ENCODE data around the gene CERK.

Gene CERK

GRCh38 chr22:46699091-46699490, 39.0 kb downstream of the CERK start:
- no peak for DNase-seq (ENCODE audit: low spot score)

DNA sequence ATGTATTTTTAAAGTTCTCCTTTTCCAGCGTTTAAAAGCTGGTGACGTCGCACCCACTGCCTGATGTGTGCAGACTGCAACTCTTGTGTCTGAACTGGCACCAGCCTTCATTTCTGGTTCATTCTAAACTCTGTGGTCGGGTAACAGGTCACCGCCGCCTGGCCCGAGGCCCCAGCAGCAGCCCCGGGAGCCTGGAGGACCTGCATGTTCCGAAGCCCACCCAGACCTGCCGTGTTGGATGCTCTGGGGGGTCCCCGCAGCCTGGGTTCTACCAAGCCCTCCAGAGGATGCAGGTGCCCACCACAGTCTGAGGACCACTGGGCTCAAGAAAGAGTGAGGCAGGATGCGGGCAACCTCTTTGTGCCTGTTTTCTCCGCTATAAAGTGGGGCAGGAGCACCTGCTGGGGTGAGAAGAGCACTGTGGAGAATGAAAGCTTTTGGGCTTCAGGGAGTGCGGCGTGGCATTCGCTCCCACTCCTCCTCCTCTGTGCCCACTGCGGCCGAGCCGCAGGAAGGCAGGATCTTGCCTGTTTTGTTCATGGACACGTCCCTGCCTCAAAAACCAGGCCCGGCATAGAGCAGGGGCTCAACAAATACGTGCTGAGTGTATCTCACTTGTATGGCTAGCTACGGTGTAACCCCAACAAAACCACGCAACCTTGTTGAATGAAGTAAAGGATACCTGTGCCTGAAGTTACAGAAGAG, 40.1 kb downstream of the CERK start:
- no peak for DNase-seq (ENCODE audit: low spot score)

- no peak for DNase-seq (ENCODE audit: low spot score)
These were observed 41.4 kb downstream of the CERK start for GRCh38 chr22:46696614-46697013.

DNA sequence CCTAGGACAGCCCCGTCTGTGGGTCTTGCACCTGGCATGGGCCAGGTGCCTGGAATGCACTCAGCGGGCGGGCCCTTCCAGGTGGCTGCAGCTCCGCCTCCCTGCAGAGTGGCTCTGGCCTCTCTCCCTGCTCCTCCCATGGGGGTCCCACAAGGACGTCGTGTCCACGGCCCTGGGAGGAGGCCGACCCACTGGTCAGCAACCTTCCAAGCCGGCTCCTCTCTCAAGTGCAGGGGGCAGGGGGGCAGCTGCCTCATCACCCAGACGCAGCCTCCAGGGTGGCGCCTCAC, 41.9 kb downstream of the CERK start:
- DNase-seq (ENCODE audit: low spot score), result peak; percentile 46

DNA sequence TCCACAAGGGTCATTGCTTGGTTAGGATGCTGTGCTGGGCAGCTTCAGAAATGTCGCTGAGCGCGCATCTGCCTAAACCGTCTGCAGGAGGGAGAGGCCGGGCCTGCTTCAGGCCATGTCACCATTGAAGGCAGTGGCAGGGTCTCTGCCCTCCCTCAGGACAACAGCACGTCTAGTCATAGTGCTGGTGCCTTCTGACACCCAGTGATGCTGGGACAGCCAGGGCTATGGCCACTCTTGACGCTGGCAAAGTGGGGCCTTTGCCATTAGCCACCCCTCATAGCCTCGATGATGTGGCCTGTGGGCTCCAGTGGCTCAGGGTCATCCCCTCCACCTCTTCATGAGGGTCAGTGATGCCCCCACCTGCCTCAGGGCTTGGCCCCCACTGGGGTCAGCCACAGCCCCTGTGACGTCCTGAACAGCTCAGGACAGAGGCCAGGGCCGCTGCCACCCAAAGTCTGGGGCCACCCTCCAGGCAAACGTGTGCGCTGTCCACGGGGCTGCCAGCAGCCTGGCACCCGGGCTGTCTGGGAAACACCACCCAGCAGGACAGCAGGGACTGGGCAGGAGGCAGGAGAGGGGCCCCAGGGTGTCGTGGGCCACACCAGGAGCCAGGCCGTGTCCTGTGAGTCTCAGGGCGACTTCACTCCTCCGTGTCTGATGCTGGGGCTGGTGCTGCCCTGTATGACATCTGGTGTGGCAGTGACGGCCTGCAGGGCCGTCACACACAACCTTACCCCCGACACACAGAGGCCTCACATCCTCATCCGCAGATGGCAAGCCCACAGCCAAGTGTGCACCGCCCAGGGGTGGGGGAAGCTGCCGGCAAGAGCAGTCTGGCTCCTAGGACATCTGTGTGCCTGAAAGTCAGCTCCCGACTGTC, 42.5 kb downstream of the CERK start:
- DNase-seq (ENCODE audit: low spot score), result no peak

DNA sequence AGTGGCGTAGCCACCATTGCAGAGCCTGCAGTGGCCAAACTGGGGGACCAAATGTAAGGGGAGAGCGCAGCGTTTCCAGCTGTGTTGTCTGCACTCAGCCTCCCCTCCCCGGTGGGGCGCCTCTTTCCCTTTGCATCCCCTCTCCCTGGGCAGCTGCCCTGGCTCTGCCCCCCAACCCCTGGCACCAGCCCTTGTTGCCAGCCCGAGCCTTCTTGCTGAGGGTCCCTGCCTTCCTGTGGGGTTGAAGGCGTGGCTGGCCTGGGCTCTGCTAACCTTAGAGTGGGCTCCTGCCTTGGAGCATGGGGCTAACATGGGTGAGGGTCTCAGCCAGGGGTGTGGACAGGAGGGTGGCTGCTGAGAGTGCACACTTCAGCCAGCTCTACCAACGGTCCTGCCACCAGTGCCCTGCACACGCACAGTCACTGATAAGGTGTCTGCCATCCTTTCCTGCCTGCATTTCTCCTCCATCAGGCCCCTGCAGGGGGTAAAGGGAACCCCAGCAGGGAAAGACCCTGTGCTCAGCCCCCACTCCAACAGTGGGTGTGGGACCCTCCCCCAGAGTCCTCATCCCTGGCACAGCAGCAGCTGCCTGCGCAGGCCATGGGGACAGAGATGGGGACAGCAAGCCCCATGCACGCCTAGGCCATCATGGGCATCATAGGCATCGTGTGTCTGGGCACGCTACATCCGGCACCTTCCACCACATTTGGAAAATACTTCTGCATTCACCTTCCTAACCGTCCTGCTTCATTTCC, 43.5 kb downstream of the CERK start:
- DNase-seq (ENCODE audit: low spot score), result no peak

DNA sequence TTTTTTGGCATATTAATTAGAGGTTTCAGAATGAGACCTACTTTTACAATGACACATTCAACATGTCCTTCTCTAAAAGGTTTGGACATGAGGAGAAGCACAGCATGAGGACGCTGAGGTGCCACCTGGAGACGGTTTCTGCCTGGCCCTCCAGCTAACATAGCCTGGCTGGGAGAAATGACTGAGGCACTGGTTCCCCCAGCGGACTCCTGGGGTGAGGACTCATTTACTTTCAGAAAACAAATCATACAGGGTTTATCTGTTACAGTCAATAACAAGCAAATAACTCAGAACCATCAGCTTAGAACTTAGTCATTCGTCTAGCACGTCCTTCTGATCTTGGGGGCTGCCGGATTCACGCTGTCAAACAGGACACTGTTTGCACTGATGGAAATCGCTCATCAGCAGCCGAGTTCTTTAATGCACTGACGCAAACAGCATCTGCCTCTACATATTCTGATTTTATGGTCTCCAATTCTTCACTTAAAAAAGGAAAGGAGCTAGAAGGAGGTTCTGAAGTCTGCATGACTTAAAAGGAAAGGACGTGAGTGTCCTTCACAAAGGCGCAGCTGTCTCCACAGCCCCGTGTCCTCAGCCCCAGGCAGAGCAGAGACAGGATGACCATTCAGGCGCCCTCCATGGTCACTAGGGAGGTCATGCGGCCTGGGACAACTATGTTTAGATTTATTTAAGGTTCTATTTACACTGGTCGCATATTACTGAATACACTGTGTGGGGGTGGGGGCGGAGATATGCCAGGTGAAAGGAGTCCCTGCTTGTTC, 44.2 kb downstream of the CERK start:
- DNase-seq (ENCODE audit: low spot score), result no peak

- DNase-seq (ENCODE audit: low spot score), result no peak
These were observed 46.5 kb downstream of the CERK start for GRCh38 chr22:46691571-46691970.

DNA sequence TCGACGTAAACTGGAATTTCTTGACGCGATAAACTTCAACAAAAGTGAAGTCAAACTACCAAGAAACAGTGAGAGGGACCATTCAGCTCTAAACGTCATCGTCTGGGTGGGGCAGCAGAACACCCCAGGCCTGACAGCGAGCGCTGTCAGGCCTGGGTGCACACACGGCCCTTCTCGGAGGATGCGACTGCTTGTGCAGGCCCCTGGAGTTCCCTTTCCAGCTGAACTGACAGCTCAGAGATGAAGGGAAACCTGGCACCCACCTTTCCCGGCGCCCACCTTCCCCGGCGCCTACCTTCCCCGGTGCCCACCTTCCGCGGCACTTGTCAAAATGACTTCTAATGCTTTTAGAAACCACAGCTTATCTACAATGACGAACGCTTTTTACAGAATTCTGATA, 47.9 kb downstream of the CERK start:
- DNase-seq (ENCODE audit: low spot score), result no peak

- DNase-seq (ENCODE audit: low spot score), result no peak
These were observed 49.1 kb downstream of the CERK start for GRCh38 chr22:46688949-46689348.

DNA sequence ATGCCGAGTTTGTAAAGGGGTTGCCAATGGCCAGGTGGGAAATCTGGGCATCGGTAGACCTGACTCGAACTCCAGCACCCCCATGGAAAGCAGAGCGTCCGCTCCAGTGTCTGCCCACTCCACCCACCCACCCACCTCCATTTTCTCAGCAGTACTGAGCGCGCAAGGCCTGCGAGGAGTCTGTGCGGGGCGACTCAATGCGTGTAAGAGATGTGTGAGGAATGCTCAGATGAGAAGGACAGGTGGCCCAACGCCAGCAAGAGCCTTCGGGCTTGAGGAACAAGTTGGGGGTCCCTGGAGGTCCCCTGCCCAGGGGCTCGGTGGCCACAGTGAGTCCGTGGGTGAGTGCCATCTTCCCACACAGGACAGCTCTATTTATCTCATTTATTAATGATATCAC, 50.6 kb downstream of the CERK start:
- DNase-seq (ENCODE audit: low spot score), result no peak

GRCh38 chr22:46687048-46687444, 51.0 kb downstream of the CERK start:
- DNase-seq (ENCODE audit: low spot score), result no peak

- DNase-seq (ENCODE audit: low spot score), result no peak
These were observed 51.6 kb downstream of the CERK start for GRCh38 chr22:46686221-46687047.

GRCh38 chr22:46684706-46685105, 53.3 kb downstream of the CERK start:
- no peak for DNase-seq (ENCODE audit: low spot score)

DNA sequence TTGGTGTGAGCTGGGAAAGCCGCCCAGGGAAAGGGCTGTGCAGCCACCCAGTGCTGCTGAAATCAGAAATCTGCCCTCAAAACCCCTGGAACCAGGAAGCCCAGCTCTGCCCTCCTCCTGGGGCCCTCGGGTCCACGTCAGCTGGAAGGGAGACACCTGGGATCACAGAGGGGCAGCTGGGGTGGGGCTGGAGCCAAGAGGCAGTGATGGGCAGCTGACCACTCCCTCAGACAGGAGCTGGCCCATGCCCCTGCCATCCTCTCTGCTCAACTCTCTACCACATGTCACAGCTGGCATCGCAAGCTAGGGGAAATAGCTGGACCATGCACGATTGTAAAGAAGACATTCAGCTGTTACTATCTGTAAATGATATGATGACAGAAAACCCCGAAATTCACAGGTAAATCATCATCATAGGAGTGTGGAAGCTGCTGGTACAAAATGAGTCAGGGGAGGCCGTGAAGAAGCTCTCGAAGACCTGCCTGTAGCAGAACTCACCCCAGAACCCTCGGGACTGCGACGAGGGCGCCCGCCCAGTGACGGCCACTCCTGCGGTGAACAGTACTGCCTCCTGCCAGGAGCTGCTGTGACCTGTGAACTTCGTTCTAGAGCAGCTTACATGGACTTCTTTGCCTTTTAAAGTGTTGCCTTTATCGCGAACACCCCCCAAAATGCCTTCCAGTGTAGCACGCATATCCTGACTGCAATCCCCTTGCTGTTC, 55.9 kb downstream of the CERK start:
- DNase-seq (ENCODE audit: low spot score), result no peak

GRCh38 chr22:46681010-46681409, 57.0 kb downstream of the CERK start:
- DNase-seq (ENCODE audit: low spot score), result peak; percentile 65

DNA sequence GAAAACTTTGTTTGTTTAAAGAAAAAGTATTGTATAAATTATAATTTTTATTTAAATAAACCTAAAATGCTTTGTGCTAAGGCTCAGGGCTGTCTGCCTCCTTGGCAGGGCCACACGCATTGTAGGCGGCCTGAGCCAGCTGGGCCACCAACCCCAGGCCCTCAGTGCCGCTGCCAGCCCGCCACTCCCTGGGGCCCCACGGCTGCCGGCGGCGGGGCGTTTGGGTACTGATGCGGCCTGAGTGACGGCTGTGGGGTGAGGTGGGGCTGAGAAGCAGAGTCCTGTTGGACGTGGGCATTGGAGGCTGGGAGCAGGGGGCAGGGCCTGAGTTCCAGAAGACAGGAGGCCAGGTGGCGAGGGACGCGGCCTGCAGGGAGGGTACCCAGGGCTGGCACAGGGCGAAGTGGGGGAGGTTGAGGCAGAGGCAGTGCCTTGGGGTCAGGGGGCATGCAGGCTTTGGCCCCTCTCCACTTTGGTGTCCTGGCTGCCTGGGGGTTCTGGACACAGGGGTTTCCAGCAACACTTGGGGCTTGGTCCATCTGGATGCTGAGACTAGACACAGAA, 58.3 kb downstream of the CERK start:
- no peak for DNase-seq (ENCODE audit: low spot score)

- DNase-seq (ENCODE audit: low spot score), result no peak
These were observed 59.0 kb downstream of the CERK start for GRCh38 chr22:46678785-46679700.

- no peak for DNase-seq (ENCODE audit: low spot score)
These were observed 59.9 kb downstream of the CERK start for GRCh38 chr22:46678003-46678657.

Measured in iPS-NIHi11 (cell line).